SU-DHL-6 (cell line): Measurements from ENCODE around the gene GOLIM4.

Experiments used
- EZH2phosphoT487 ChIP-seq: fragments of 200-600 bp; sonication (generic), shearing (Covaris generic); conservative IDR thresholded peaks from 2 replicates; pipeline ENCODE4 v1.6.1; 2018; ENCODE audit warnings: mild to moderate bottlenecking, antibody characterized with exemption, low read length, moderate library complexity, mixed read lengths
- TF ChIP-seq, protein P1 (sequence below): fragments of 200-600 bp; sonication (generic); IDR thresholded peaks from one replicate; pipeline ENCODE4 v1.5.1; 2017; ENCODE audit warnings: antibody characterized with exemption, mild to moderate bottlenecking, low read length, moderate library complexity; ENCODE audit not compliant: insufficient read depth, poor library complexity, severe bottlenecking

DNA sequence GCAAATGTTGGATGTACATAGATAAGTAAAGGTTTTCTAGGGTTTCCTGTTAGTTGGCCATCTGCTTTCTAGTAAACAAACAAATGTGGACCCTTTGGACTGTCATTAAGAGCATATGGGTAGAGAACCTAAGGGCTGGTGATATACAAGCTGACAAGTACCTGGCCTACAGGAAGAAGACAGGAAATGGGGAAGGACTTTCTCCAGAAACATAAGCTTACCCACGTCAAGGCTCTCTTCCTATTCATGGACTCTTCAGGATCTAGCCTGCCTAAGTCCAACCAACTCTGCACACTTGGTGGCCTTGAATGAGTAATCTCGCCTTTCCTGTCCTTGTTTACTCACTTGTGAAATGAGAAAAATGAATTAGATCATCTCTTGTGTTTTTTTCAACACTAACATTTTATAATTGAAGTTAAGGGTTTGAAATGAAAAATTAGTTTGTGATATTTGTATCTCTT is 22.2 kb upstream of the GOLIM4 start:
- TF ChIP-seq, protein P1, sequence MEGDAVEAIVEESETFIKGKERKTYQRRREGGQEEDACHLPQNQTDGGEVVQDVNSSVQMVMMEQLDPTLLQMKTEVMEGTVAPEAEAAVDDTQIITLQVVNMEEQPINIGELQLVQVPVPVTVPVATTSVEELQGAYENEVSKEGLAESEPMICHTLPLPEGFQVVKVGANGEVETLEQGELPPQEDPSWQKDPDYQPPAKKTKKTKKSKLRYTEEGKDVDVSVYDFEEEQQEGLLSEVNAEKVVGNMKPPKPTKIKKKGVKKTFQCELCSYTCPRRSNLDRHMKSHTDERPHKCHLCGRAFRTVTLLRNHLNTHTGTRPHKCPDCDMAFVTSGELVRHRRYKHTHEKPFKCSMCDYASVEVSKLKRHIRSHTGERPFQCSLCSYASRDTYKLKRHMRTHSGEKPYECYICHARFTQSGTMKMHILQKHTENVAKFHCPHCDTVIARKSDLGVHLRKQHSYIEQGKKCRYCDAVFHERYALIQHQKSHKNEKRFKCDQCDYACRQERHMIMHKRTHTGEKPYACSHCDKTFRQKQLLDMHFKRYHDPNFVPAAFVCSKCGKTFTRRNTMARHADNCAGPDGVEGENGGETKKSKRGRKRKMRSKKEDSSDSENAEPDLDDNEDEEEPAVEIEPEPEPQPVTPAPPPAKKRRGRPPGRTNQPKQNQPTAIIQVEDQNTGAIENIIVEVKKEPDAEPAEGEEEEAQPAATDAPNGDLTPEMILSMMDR = no peak
- no peak for TF ChIP-seq EZH2phosphoT487
